HCT116 (cell line): ENCODE measurements around the gene MRPL41. TPM values are rescaled to one million over a fixed set of nuclear protein-coding genes. Genes with fewer than 3 reads are reported as not detected.

Source experiments
- ATAC-seq: fragments of 200-7000 bp; cut with Tn5 transposase; 2 replicates; pipeline ENCODE4 v1.9.1; 2020; ENCODE audit warnings: mild to moderate bottlenecking, moderate library complexity
- BruUV-seq: library from RNA; stranded (reverse); fragments of 400-500 nt; replicated peaks from 2 replicates; lab custom pipeline; 2021; lab: Mats Ljungman, UMichigan
- CTCF ChIA-PET: fragments of 300-600 bp; sonication (Branson Sonifier 250); formaldehyde crosslinking; loops from one replicate; lab custom pipeline; 2021; ENCODE audit warnings: antibody characterized with exemption; lab: Charles Lee
- POLR2A ChIA-PET: fragments of 300-600, 350-600 bp; sonication (Branson Sonifier 250); formaldehyde crosslinking; loops from one replicate; lab custom pipeline; 2021; ENCODE audit warnings: antibody characterized with exemption; lab: Charles Lee
- RAD21 ChIA-PET, 2 experiments: fragments of 300-600 bp; sonication (Branson Sonifier 250); formaldehyde crosslinking; loops; one replicate each; lab custom pipeline; 2023; ENCODE audit warnings: low total read pairs in 2 of 2; ENCODE audit not compliant: uncharacterized antibody in 2 of 2, unreplicated experiment in 2 of 2, low non-redundant PET in 1 of 2; lab: Charles Lee
- DNase-seq: peaks from one replicate; pipeline ENCODE4 v3.0.0-alpha.2; 2010; ENCODE audit warnings: low read depth, low spot score
- H2AFZ ChIP-seq: fragments of 200-600 bp; shearing (Covaris generic), sonication (generic); 2 replicates; pipeline ENCODE4 v1.6.1; 2017; ENCODE audit warnings: low read depth, mixed run types, mixed read lengths, antibody characterized with exemption, low read length; ENCODE audit not compliant: poor library complexity, severe bottlenecking
- H3K27ac ChIP-seq: 2 replicates; pipeline ENCODE4 v1.5.1; 2012; ENCODE audit warnings: low read depth, low read length
- H3K27me3 ChIP-seq: fragments of 200-600 bp; sonication (generic); 2 replicates; pipeline ENCODE4 v1.6.1; 2016; ENCODE audit warnings: mixed run types, low read length, mixed read lengths; ENCODE audit not compliant: insufficient read depth
- H3K36me3 ChIP-seq, 2 experiments: fragments of 200-500 bp in 1 of 2; fragments of 200-600 bp in 1 of 2; sonication (Bioruptor generic) in 1 of 2; sonication (generic) in 1 of 2; 2 replicates each; pipeline versions ENCODE4 v1.5.1 to v1.6.1; 2014 to 2016; ENCODE audit warnings: low read length in 2 of 2, inconsistent platforms in 1 of 2, mixed read lengths in 1 of 2, mixed run types in 1 of 2; ENCODE audit not compliant: insufficient read depth in 2 of 2, control insufficient read depth in 1 of 2
- H3K4me1 ChIP-seq, 2 experiments: fragments of 200-600 bp in 1 of 2; sonication (generic) in 1 of 2; 2 replicates each; pipeline versions ENCODE4 v1.5.1 to v1.6.1; 2012 to 2017; ENCODE audit warnings: low read length in 2 of 2, inconsistent platforms in 1 of 2, mild to moderate bottlenecking in 1 of 2, mixed read lengths in 1 of 2, mixed run types in 1 of 2, moderate library complexity in 1 of 2; ENCODE audit not compliant: insufficient read depth in 2 of 2, control insufficient read depth in 1 of 2
- H3K4me2 ChIP-seq: fragments of 200-600 bp; sonication (generic); 2 replicates; pipeline ENCODE4 v1.6.1; 2017; ENCODE audit warnings: mixed run types, low read length, mixed read lengths
- H3K4me3 ChIP-seq, 2 experiments: fragments of 200-600 bp in 1 of 2; sonication (generic) in 1 of 2; replicated peaks in 1 of 2; 2 replicates each; pipeline ENCODE4 v1.5.1; 2011 to 2016; ENCODE audit warnings: low read length in 2 of 2, control low read depth in 1 of 2, low read depth in 1 of 2, mild to moderate bottlenecking in 1 of 2, mixed read lengths in 1 of 2, mixed run types in 1 of 2
- H3K79me2 ChIP-seq: fragments of 200-600 bp; sonication (generic); 2 replicates; pipeline ENCODE4 v1.6.1; 2017; ENCODE audit warnings: mild to moderate bottlenecking, mixed run types, low read length, moderate library complexity, mixed read lengths; ENCODE audit not compliant: insufficient read depth
- H3K9ac ChIP-seq: fragments of 200-600 bp; sonication (generic); 2 replicates; pipeline ENCODE4 v1.6.1; 2016; ENCODE audit warnings: low read length, mixed read lengths
- H3K9me2 ChIP-seq: fragments of 200-600 bp; sonication (generic), shearing (Covaris generic); 2 replicates; pipeline ENCODE4 v1.6.1; 2017; ENCODE audit warnings: mixed run types, mild to moderate bottlenecking, moderate library complexity; ENCODE audit not compliant: insufficient read depth
- H3K9me3 ChIP-seq, 2 experiments: fragments of 200-500 bp in 1 of 2; fragments of 200-600 bp in 1 of 2; sonication (Bioruptor generic) in 1 of 2; sonication (generic) in 1 of 2; 2 replicates each; pipeline ENCODE4 v1.6.1; 2014 to 2017; ENCODE audit warnings: low read length in 2 of 2, mixed read lengths in 2 of 2, inconsistent platforms in 1 of 2, low read depth in 1 of 2, mild to moderate bottlenecking in 1 of 2, mixed run types in 1 of 2, moderate library complexity in 1 of 2; ENCODE audit not compliant: control insufficient read depth in 1 of 2, insufficient read depth in 1 of 2
- H4K20me1 ChIP-seq: fragments of 200-600 bp; sonication (generic), shearing (Covaris generic); 2 replicates; pipeline ENCODE4 v1.6.1; 2017; ENCODE audit warnings: mixed run types, mild to moderate bottlenecking, moderate library complexity; ENCODE audit not compliant: insufficient read depth
- CBX3 ChIP-seq: IDR thresholded peaks from 2 replicates; pipeline ENCODE4 v1.6.1; 2012; ENCODE audit warnings: low read depth
- CEBPB ChIP-seq: IDR thresholded peaks from 2 replicates; pipeline ENCODE4 v1.6.1; 2012; ENCODE audit warnings: low read depth
- EGR1 ChIP-seq: IDR thresholded peaks from 2 replicates; pipeline ENCODE4 v1.6.1; 2012; ENCODE audit warnings: low read depth
- ELF1 ChIP-seq: IDR thresholded peaks from 2 replicates; pipeline ENCODE4 v1.6.1; 2012; ENCODE audit warnings: low read depth, borderline replicate concordance
- EZH2 ChIP-seq: fragments of 200-600 bp; sonication (generic); IDR thresholded peaks from 2 replicates; pipeline ENCODE4 v1.6.1; 2017; ENCODE audit warnings: antibody characterized with exemption, mixed run types
- EZH2phosphoT487 ChIP-seq: fragments of 200-600 bp; IDR thresholded peaks from 2 replicates; pipeline ENCODE4 v1.6.1; 2018; ENCODE audit warnings: antibody characterized with exemption, borderline replicate concordance
- FOSL1 ChIP-seq: IDR thresholded peaks from 2 replicates; pipeline ENCODE4 v1.6.1; 2012; ENCODE audit warnings: low read depth
- JUND ChIP-seq: IDR thresholded peaks from 2 replicates; pipeline ENCODE4 v1.6.1; 2012
- POLR2A ChIP-seq: IDR thresholded peaks from 2 replicates; pipeline ENCODE4 v1.7.0; 2011; ENCODE audit warnings: borderline replicate concordance; ENCODE audit not compliant: insufficient read depth, insufficient read length; ENCODE audit errors: extremely low read depth
- POLR2AphosphoS5 ChIP-seq: IDR thresholded peaks from 2 replicates; pipeline ENCODE4 v1.6.1; 2011; ENCODE audit warnings: mild to moderate bottlenecking, low read depth, low read length, moderate library complexity
- RAD21 ChIP-seq: IDR thresholded peaks from 2 replicates; pipeline ENCODE4 v1.6.1; 2012; ENCODE audit warnings: low read depth, mild to moderate bottlenecking
- SIN3A ChIP-seq: IDR thresholded peaks from 2 replicates; pipeline ENCODE4 v1.6.1; 2012; ENCODE audit warnings: low read depth
- SP1 ChIP-seq: IDR thresholded peaks from 2 replicates; pipeline ENCODE4 v1.6.1; 2012; ENCODE audit warnings: low read depth
- SRF ChIP-seq: IDR thresholded peaks from 2 replicates; pipeline ENCODE4 v1.6.1; 2012; ENCODE audit warnings: low read depth
- TCF7L2 ChIP-seq: IDR thresholded peaks from 2 replicates; pipeline ENCODE4 v1.7.0; 2011; ENCODE audit warnings: borderline replicate concordance, inconsistent platforms; ENCODE audit not compliant: insufficient read depth, insufficient read length; ENCODE audit errors: extremely low read depth
- ZFX ChIP-seq: fragments of 450-650 bp; IDR thresholded peaks from 2 replicates; pipeline ENCODE4 v1.6.1; 2017
- ZNF274 ChIP-seq: fragments of 200-500 bp; sonication (Bioruptor generic); IDR thresholded peaks from 2 replicates; pipeline ENCODE4 v1.6.1; 2014; ENCODE audit warnings: mild to moderate bottlenecking, low read depth, low read length, inconsistent platforms
- intact Hi-C: fragments of 100-400 bp; cut with micrococcal nuclease; formaldehyde crosslinking; loops from 2 replicates; pipeline ENCODE4 v1.10.0; 2022
- total RNA-seq: library from RNA; stranded (reverse); gene quantifications from one replicate; pipeline ENCODE4 v1.2.1, GENCODE V29; 2021; ENCODE audit not compliant: unreplicated experiment
- TF ChIP-seq, protein P1 (sequence below), 3 experiments: fragments of 200-600 bp in 1 of 3; sonication (generic) in 1 of 3; IDR thresholded peaks in 2 of 3; conservative IDR thresholded peaks in 1 of 3; 2 replicates each; pipeline ENCODE4 v1.5.1; 2012 to 2017; ENCODE audit warnings: low read depth in 2 of 3, low read length in 2 of 3, antibody characterized with exemption in 1 of 3, borderline replicate concordance in 1 of 3, control low read depth in 1 of 3, mild to moderate bottlenecking in 1 of 3, mixed read lengths in 1 of 3, mixed run types in 1 of 3, moderate library complexity in 1 of 3; ENCODE audit not compliant: insufficient read depth in 1 of 3
- TF ChIP-seq, protein P2 (sequence below): IDR thresholded peaks from 2 replicates; pipeline ENCODE4 v1.6.1; 2011; ENCODE audit warnings: mild to moderate bottlenecking, low read length, moderate library complexity; ENCODE audit not compliant: insufficient replicate concordance; ENCODE audit errors: extremely low read depth
- TF ChIP-seq, protein P3 (sequence below): IDR thresholded peaks from 2 replicates; pipeline ENCODE4 v1.6.1; 2012

The MRPL41 gene
- total RNA-seq, 1 experiment from 2014 or later: 69.5 TPM

DNA sequence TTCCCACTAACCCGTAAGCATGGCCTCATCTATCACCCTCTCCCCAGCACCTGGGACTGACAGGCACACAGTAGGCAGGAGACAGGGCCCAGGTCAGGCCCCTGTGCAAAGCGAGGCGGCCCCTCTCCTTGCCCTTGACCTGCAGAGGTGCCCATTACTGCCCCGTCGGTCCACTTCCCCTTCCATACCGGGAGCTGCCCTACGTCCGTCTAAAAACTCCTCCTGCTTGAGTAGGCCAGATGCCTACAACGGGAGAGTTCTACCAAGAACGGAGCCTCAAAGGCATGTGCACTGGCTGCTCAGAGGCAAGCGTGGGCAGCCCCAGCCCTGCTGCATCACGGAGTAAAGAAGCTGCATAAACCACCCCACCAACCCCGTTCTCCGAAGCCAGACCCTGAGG, 31.7 kb downstream of the MRPL41 start (continued):
- TF ChIP-seq, protein P1, sequence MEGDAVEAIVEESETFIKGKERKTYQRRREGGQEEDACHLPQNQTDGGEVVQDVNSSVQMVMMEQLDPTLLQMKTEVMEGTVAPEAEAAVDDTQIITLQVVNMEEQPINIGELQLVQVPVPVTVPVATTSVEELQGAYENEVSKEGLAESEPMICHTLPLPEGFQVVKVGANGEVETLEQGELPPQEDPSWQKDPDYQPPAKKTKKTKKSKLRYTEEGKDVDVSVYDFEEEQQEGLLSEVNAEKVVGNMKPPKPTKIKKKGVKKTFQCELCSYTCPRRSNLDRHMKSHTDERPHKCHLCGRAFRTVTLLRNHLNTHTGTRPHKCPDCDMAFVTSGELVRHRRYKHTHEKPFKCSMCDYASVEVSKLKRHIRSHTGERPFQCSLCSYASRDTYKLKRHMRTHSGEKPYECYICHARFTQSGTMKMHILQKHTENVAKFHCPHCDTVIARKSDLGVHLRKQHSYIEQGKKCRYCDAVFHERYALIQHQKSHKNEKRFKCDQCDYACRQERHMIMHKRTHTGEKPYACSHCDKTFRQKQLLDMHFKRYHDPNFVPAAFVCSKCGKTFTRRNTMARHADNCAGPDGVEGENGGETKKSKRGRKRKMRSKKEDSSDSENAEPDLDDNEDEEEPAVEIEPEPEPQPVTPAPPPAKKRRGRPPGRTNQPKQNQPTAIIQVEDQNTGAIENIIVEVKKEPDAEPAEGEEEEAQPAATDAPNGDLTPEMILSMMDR (IDR thresholded peaks at IDR 0.05 in 2 of 3, conservative IDR thresholded peaks at IDR 0.05 in 1 of 3; ENCODE audit: borderline replicate concordance in 1 of 3, insufficient read depth in 1 of 3, low read depth in 2 of 3, low read length in 2 of 3): no peak
- TF ChIP-seq CEBPB: no peak
- no peak for TF ChIP-seq RAD21
- no peak for TF ChIP-seq ZFX
- no peak for TF ChIP-seq SRF
- TF ChIP-seq SIN3A: no peak
- TF ChIP-seq, all 23 proteins: peak for 0

DNA sequence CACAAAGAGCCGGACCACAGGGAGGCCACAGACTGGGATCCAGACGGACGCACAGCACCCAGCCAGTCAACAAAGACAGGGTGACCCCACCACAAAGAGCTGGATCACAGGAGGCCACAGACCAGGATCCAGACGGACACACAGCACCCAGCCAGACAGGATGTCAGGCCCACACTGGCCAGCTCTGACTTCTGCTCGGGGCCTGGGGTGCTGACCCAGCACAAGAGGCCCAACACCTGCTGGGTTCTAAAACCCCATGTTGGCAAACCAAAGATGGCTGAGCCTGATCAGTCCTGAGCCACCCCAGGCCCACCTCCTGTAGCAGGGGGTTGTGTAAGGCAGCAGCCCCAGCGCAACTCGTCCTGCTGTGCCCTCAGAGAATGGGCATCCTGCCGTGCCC, 32.3 kb downstream of the MRPL41 start:
- Histone ChIP-seq H3K79me2 (peaks cover 70% of the 10 kb centered on the region), H3K27me3 (no peaks in the 10 kb centered on the region), H3K36me3 (peaks cover 32 to 70% of the 10 kb centered on the region in 2 experiments; a peak in 3 of 4 replicates), H3K4me1 (peaks cover 5 to 11% of the 10 kb centered on the region in 2 experiments; a peak in 2 of 4 replicates), H3K9ac (no peak overlapping the region), H3K9me3 (no peaks in the 10 kb centered on the region), H3K4me2 (no peak overlapping the region), H3K27ac (no peak overlapping the region), H2AFZ (no peak overlapping the region), H4K20me1 (no peaks in the 10 kb centered on the region), H3K9me2 (no peaks in the 10 kb centered on the region), H3K4me3 (no peak overlapping the region)
- intact Hi-C loops: no loop called here
- ChIA-PET POLR2A (no interaction called here), CTCF (no interaction called here), RAD21 (no interaction called here)
- TF ChIP-seq SP1: no peak
- no peak for TF ChIP-seq RAD21
- TF ChIP-seq EZH2: no peak
- TF ChIP-seq POLR2A: no peak
- TF ChIP-seq, protein P2, sequence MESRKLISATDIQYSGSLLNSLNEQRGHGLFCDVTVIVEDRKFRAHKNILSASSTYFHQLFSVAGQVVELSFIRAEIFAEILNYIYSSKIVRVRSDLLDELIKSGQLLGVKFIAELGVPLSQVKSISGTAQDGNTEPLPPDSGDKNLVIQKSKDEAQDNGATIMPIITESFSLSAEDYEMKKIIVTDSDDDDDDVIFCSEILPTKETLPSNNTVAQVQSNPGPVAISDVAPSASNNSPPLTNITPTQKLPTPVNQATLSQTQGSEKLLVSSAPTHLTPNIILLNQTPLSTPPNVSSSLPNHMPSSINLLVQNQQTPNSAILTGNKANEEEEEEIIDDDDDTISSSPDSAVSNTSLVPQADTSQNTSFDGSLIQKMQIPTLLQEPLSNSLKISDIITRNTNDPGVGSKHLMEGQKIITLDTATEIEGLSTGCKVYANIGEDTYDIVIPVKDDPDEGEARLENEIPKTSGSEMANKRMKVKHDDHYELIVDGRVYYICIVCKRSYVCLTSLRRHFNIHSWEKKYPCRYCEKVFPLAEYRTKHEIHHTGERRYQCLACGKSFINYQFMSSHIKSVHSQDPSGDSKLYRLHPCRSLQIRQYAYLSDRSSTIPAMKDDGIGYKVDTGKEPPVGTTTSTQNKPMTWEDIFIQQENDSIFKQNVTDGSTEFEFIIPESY: no peak
- TF ChIP-seq, protein P3, sequence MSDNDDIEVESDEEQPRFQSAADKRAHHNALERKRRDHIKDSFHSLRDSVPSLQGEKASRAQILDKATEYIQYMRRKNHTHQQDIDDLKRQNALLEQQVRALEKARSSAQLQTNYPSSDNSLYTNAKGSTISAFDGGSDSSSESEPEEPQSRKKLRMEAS: no peak
- TF ChIP-seq SRF: no peak
- no peak for TF ChIP-seq POLR2AphosphoS5
- TF ChIP-seq, protein P1 (IDR thresholded peaks at IDR 0.05 in 2 of 3, conservative IDR thresholded peaks at IDR 0.05 in 1 of 3; ENCODE audit: borderline replicate concordance in 1 of 3, insufficient read depth in 1 of 3, low read depth in 2 of 3, low read length in 2 of 3): no peak
- no peak for TF ChIP-seq TCF7L2
- no peak for TF ChIP-seq EZH2phosphoT487
- TF ChIP-seq ELF1: no peak
- no peak for TF ChIP-seq CBX3
- no peak for TF ChIP-seq ZFX
- no peak for TF ChIP-seq FOSL1
- TF ChIP-seq JUND: no peak
- TF ChIP-seq ZNF274: no peak
- no peak for TF ChIP-seq SIN3A
- TF ChIP-seq EGR1: no peak
- DNase-seq (no peak), ATAC-seq (no peak)
- BruUV-seq: no TSS peak
